Mesenchymal stem cell (in vitro differentiated cells and primary cell): Measurements from ENCODE around the gene CD248.

Experiments used
- DNase-seq: peaks from one replicate; pipeline ENCODE4 v3.0.0-alpha.2; 2013
- H2AFZ ChIP-seq: one replicate; pipeline ENCODE4 v1.6.1; 2013; ENCODE audit warnings: low read depth, mild to moderate bottlenecking, control low read depth, inconsistent platforms, low read length, moderate library complexity
- H2AK5ac ChIP-seq: 2 replicates; pipeline ENCODE4 v1.6.1; 2013; ENCODE audit warnings: low read length, moderate library complexity, mild to moderate bottlenecking, inconsistent platforms; ENCODE audit not compliant: severe bottlenecking
- H2BK120ac ChIP-seq: one replicate; pipeline ENCODE4 v1.6.1; 2013; ENCODE audit warnings: low read depth, mild to moderate bottlenecking, inconsistent platforms, low read length, moderate library complexity
- H2BK12ac ChIP-seq, 2 experiments: one replicate each; pipeline ENCODE4 v1.6.1; 2013; ENCODE audit warnings: inconsistent platforms in 2 of 2, low read length in 2 of 2, mild to moderate bottlenecking in 2 of 2, moderate library complexity in 2 of 2, control low read depth in 1 of 2
- H2BK15ac ChIP-seq: one replicate; pipeline ENCODE4 v1.6.1; 2013; ENCODE audit warnings: mild to moderate bottlenecking, low read depth, inconsistent platforms; ENCODE audit not compliant: poor library complexity, severe bottlenecking
- H2BK5ac ChIP-seq: 2 replicates; pipeline ENCODE4 v1.6.1; 2013; ENCODE audit warnings: low read depth, mild to moderate bottlenecking, low read length, control low read depth, inconsistent platforms; ENCODE audit not compliant: poor library complexity, severe bottlenecking
- H3K14ac ChIP-seq, 2 experiments: one replicate each; pipeline ENCODE4 v1.6.1; 2013; ENCODE audit warnings: inconsistent platforms in 2 of 2, low read length in 2 of 2, control low read depth in 1 of 2, mild to moderate bottlenecking in 1 of 2, moderate library complexity in 1 of 2
- H3K18ac ChIP-seq, 2 experiments: one replicate each; pipeline ENCODE4 v1.6.1; 2013; ENCODE audit warnings: inconsistent platforms in 2 of 2, low read length in 2 of 2, control low read depth in 1 of 2, low read depth in 1 of 2, mild to moderate bottlenecking in 1 of 2
- H3K23ac ChIP-seq, 2 experiments: one replicate each; pipeline ENCODE4 v1.6.1; 2013; ENCODE audit warnings: inconsistent platforms in 2 of 2, low read length in 2 of 2, mild to moderate bottlenecking in 2 of 2, moderate library complexity in 2 of 2, control low read depth in 1 of 2
- H3K27ac ChIP-seq: 2 replicates; pipeline ENCODE4 v1.5.1; 2013; ENCODE audit warnings: mild to moderate bottlenecking, moderate library complexity, low read length, control low read depth, inconsistent platforms; ENCODE audit not compliant: poor library complexity, severe bottlenecking
- H3K27me3 ChIP-seq, 2 experiments: 2 replicates each; pipeline versions ENCODE4 v1.6.1 to v1.7.0; 2013; ENCODE audit warnings: low read length in 2 of 2, mild to moderate bottlenecking in 2 of 2, moderate library complexity in 2 of 2, control low read depth in 1 of 2, inconsistent platforms in 1 of 2; ENCODE audit not compliant: control insufficient read depth in 1 of 2, insufficient read depth in 1 of 2
- H3K36me3 ChIP-seq, 2 experiments: 2 replicates each; pipeline versions ENCODE4 v1.6.1 to v1.7.0; 2013; ENCODE audit warnings: low read length in 2 of 2, control low read depth in 1 of 2, inconsistent platforms in 1 of 2, low read depth in 1 of 2, mild to moderate bottlenecking in 1 of 2; ENCODE audit not compliant: insufficient read depth in 2 of 2, control insufficient read depth in 1 of 2
- H3K4ac ChIP-seq, 2 experiments: one replicate each; pipeline ENCODE4 v1.6.1; 2013; ENCODE audit warnings: inconsistent platforms in 2 of 2, low read length in 2 of 2, mild to moderate bottlenecking in 2 of 2, moderate library complexity in 2 of 2, control low read depth in 1 of 2, low read depth in 1 of 2
- H3K4me1 ChIP-seq: 2 replicates; pipeline ENCODE4 v1.6.1; 2013; ENCODE audit warnings: low read depth, low read length, control low read depth; ENCODE audit not compliant: control insufficient read depth, insufficient read depth
- H3K4me2 ChIP-seq: 2 replicates; pipeline ENCODE4 v1.6.1; 2013; ENCODE audit warnings: low read length, mild to moderate bottlenecking, inconsistent platforms; ENCODE audit not compliant: poor library complexity, severe bottlenecking
- H3K4me3 ChIP-seq, 2 experiments: 2 replicates each; pipeline versions ENCODE4 v1.5.1 to v1.7.0; 2013; ENCODE audit warnings: low read length in 2 of 2, mild to moderate bottlenecking in 2 of 2, control low read depth in 1 of 2, low read depth in 1 of 2; ENCODE audit not compliant: insufficient read depth in 1 of 2
- H3K79me1 ChIP-seq: replicated peaks from 2 replicates; pipeline ENCODE4 v1.6.1; 2013; ENCODE audit warnings: mild to moderate bottlenecking, control low read depth, low read length, inconsistent platforms; ENCODE audit not compliant: poor library complexity, severe bottlenecking
- H3K9ac ChIP-seq: 2 replicates; pipeline ENCODE4 v1.7.0; 2013; ENCODE audit warnings: mild to moderate bottlenecking, low read length, moderate library complexity
- H3K9me3 ChIP-seq: 2 replicates; pipeline ENCODE4 v1.7.0; 2013; ENCODE audit warnings: mild to moderate bottlenecking, low read length; ENCODE audit not compliant: control insufficient read depth
- H4K8ac ChIP-seq: one replicate; pipeline ENCODE4 v1.6.1; 2013; ENCODE audit warnings: inconsistent platforms, mild to moderate bottlenecking, low read length, moderate library complexity
- H4K91ac ChIP-seq: one replicate; pipeline ENCODE4 v1.6.1; 2013; ENCODE audit warnings: mild to moderate bottlenecking, low read length, inconsistent platforms
- WGBS: methylation state at CpG from one replicate; pipeline ENCODE4 v1.1.7; 2013; ENCODE audit warnings: mixed read lengths; 5-methylcytosine and 5-hydroxymethylcytosine counted together

CD248 gene

DNA sequence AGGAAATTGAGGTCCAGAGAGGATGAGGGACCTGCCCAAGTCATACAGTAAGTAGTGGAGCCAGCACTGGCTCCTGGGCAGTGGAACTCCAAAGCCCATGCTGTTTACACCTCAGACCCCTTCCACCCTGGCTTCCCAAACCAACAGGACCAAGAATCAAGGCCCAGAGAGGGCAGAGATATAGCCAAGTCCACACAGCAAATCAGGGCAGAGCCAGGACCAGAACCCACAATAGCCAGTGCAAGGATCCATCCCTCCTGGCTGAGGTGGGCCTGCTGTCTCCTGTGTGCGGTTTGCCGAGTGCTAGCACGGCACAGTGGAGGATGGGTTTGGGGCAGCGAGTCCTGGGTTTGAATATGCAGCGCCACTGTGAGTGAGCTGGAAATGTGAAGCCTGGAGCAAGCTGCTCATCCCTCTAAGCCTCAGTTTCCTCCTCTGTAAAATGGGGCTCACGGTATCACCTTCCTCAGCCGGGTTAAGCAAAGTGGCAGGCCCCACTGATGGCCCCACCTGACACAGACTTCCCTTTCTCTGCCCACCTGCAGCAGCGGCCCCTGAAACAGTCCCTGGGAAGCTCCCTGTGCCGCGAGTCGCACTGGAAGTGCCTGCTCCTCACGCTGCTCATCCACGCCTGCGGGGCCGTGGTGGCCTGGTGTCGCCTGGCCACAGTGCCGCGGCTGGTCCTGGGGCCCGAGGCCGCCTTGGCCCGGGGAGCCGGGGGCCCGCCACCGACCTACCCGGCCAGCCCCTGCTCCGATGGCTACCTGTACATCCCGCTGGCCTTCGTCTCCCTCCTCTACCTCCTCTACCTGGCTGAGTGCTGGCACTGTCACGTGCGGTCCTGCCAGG is 22.8 kb downstream of the CD248 start:
- no peak overlapping the region for H3K18ac ChIP-seq
- no peaks in the 10 kb centered on the region for H3K79me1 ChIP-seq
- no peak overlapping the region for H2AK5ac ChIP-seq
- no peak overlapping the region for H4K8ac ChIP-seq
- peaks cover 23% of the 10 kb centered on the region for H3K4me1 ChIP-seq
- DNase-seq, result no peak
- H2BK15ac ChIP-seq, result no peak overlapping the region
- H3K4ac ChIP-seq, result no peak overlapping the region
- H3K14ac ChIP-seq, result no peak overlapping the region
- peaks cover 0 to 11% of the 10 kb centered on the region in 2 experiments for H3K36me3 ChIP-seq
- H3K9me3 ChIP-seq, result no peaks in the 10 kb centered on the region
- no peak overlapping the region for H2BK120ac ChIP-seq
- peak overlapping the region in 1 of 2 experiments; percentile 32 for H3K23ac ChIP-seq
- no peak overlapping the region for H2AFZ ChIP-seq
- no peak overlapping the region for H2BK5ac ChIP-seq
- peak overlapping the region; percentile 37 for H4K91ac ChIP-seq
- 84% methylated on average over 26 of the region's 30 CpGs for WGBS
- H3K4me2 ChIP-seq, result no peak overlapping the region
- no peak overlapping the region for H2BK12ac ChIP-seq
- peak overlapping the region in 1 of 2 experiments; percentile 35 for H3K4me3 ChIP-seq
- peaks cover 46 to 57% of the 10 kb centered on the region in 2 experiments for H3K27me3 ChIP-seq
- H3K9ac ChIP-seq, result no peak overlapping the region
- no peak overlapping the region for H3K27ac ChIP-seq

GRCh38 chr11:66293352-66293751 is 23.5 kb downstream of the CD248 start:
- Histone ChIP-seq H3K36me3 (peaks cover 0 to 11% of the 10 kb centered on the region in 2 experiments), H3K27ac (no peak overlapping the region), H2BK5ac (no peak overlapping the region), H3K9ac (no peak overlapping the region), H3K4me2 (no peak overlapping the region), H3K9me3 (no peaks in the 10 kb centered on the region), H3K18ac (no peak overlapping the region), H2BK12ac (no peak overlapping the region), H3K27me3 (peaks cover 44 to 57% of the 10 kb centered on the region in 2 experiments), H4K8ac (no peak overlapping the region), H2AK5ac (no peak overlapping the region), H3K23ac (no peak overlapping the region), H3K4ac (no peak overlapping the region), H3K4me3 (no peak overlapping the region), H3K14ac (no peak overlapping the region), H3K79me1 (no peaks in the 10 kb centered on the region), H3K4me1 (peaks cover 23% of the 10 kb centered on the region), H2BK15ac (no peak overlapping the region), H4K91ac (no peak overlapping the region), H2AFZ (no peak overlapping the region), H2BK120ac (no peak overlapping the region)
- DNase-seq, result no peak
- WGBS, result 100% methylated on average over 1 of the region's 4 CpGs

DNA sequence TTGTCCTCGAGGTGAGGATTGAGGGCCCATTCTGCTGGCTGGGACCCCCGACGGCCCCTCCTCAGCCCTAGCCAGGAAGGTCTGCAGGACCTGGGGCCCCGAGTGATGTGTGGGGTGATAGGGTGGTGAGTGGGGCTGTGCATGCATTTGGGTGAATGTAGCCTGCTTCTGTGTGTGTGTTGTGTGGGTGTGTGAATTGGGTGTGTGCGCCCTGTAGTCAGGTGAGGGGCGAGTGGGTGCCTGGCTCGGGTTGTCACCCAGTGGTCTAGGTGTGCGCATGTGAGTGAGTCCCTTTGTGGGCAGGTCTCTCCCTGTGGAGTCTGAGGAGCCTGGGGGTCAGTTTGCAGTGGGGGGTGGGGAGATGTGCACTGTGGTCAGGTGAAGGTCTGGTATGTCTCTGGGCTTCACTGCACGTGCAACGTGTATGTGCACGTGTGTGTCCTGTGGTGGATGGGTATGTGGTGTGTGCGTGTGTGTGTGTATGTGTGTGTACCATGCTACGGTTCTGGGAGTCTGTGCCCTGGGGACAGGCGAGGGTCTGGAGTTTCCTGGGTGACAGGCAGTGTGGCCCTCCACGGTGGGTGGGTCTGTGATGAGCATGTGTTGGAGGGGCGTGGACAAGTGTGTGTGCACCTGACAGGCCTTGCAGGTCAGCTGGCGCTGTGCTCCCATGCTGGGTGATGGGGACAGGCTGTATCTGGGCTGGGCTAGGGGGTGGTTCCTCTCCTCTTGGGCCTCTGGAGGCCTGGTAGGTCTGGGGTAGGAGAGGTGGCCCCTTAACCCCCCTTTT is 24.1 kb downstream of the CD248 start:
- DNase-seq, result no peak
- WGBS, result 72% methylated on average over 17 of the region's 17 CpGs

More for the DNA sequence above, 24.1 kb downstream of the CD248 start:
- H3K4me1 ChIP-seq, result peaks cover 28% of the 10 kb centered on the region
- no peak overlapping the region for H3K18ac ChIP-seq
- no peak overlapping the region for H4K91ac ChIP-seq
- H2AFZ ChIP-seq, result no peak overlapping the region
- H4K8ac ChIP-seq, result no peak overlapping the region
- H3K14ac ChIP-seq, result no peak overlapping the region
- H2BK5ac ChIP-seq, result no peak overlapping the region
- H3K9ac ChIP-seq, result no peak overlapping the region
- H3K79me1 ChIP-seq, result peaks cover 2% of the 10 kb centered on the region
- H2BK15ac ChIP-seq, result no peak overlapping the region
- no peak overlapping the region for H3K4ac ChIP-seq
- H3K27me3 ChIP-seq, result peaks cover 41 to 57% of the 10 kb centered on the region in 2 experiments
- H2AK5ac ChIP-seq, result no peak overlapping the region
- no peak overlapping the region for H2BK12ac ChIP-seq
- no peak overlapping the region for H3K27ac ChIP-seq
- no peaks in the 10 kb centered on the region for H3K9me3 ChIP-seq
- peak overlapping the region in 1 of 2 experiments; percentile 16 for H3K23ac ChIP-seq
- H3K36me3 ChIP-seq, result peaks cover 0 to 14% of the 10 kb centered on the region in 2 experiments
- H2BK120ac ChIP-seq, result no peak overlapping the region
- H3K4me3 ChIP-seq, result no peak overlapping the region
- no peak overlapping the region for H3K4me2 ChIP-seq
